Astrocyte of the hippocampus (primary cell): ENCODE measurements around the gene KLHDC10.
A peak's percentile ranks its signal among the peaks of the same experiment; 100 is the strongest.
"Not testable (repeated sequence)": the region's sequence is repeated elsewhere in the genome, so short reads cannot be mapped to it uniquely, and the experiment has no call there.

Experiments used
- DNase-seq: peaks from one replicate; pipeline ENCODE4 v3.0.0; 2011; ENCODE audit warnings: low read depth, low spot score

Gene KLHDC10

GRCh38 chr7:130140551-130141160 lies 70.3 kb downstream of the KLHDC10 start:
- no peak for DNase-seq

GRCh38 chr7:130141161-130141883 lies 71.0 kb downstream of the KLHDC10 start:
- DNase-seq: peak; percentile 95

- no peak for DNase-seq
These were observed 71.7 kb downstream of the KLHDC10 start for GRCh38 chr7:130141884-130142653.

- DNase-seq: no peak
These were observed 72.5 kb downstream of the KLHDC10 start for GRCh38 chr7:130142654-130143333.

GRCh38 chr7:130143334-130143732 lies 73.0 kb downstream of the KLHDC10 start:
- no peak for DNase-seq

- DNase-seq: no peak
These were observed 73.6 kb downstream of the KLHDC10 start for GRCh38 chr7:130143986-130144311.

- DNase-seq: peak; percentile 96
These were observed 74.2 kb downstream of the KLHDC10 start for GRCh38 chr7:130144312-130145171.

- DNase-seq: no peak
These were observed 75.2 kb downstream of the KLHDC10 start for GRCh38 chr7:130145424-130146100.

GRCh38 chr7:130146142-130146541 lies 75.8 kb downstream of the KLHDC10 start:
- not testable (repeated sequence) for DNase-seq

GRCh38 chr7:130146693-130147405 lies 76.5 kb downstream of the KLHDC10 start:
- no peak for DNase-seq

GRCh38 chr7:130147710-130148325 lies 77.5 kb downstream of the KLHDC10 start:
- no peak for DNase-seq

- DNase-seq: no peak
These were observed 78.2 kb downstream of the KLHDC10 start for GRCh38 chr7:130148561-130148960.

GRCh38 chr7:130149281-130150139 lies 79.2 kb downstream of the KLHDC10 start:
- DNase-seq: no peak

GRCh38 chr7:130150587-130150986 lies 80.3 kb downstream of the KLHDC10 start:
- no peak for DNase-seq

- no peak for DNase-seq
These were observed 81.5 kb downstream of the KLHDC10 start for GRCh38 chr7:130151591-130152492.

- DNase-seq: no peak
These were observed 82.3 kb downstream of the KLHDC10 start for GRCh38 chr7:130152493-130153210.
